NCI-H82 treated with DMSO at 0.1 percent for 48 hours (cell line): ENCODE results near the gene TDP1.
"Not testable (repeated sequence)": the region's sequence is repeated elsewhere in the genome, so short reads cannot be mapped to it uniquely, and the experiment has no call there.

Experiments used
- DNase-seq: peaks from one replicate; lab custom pipeline; 2025; ENCODE audit not compliant: unreplicated experiment; lab: John Stamatoyannopoulos, UW

TDP1 gene

DNA sequence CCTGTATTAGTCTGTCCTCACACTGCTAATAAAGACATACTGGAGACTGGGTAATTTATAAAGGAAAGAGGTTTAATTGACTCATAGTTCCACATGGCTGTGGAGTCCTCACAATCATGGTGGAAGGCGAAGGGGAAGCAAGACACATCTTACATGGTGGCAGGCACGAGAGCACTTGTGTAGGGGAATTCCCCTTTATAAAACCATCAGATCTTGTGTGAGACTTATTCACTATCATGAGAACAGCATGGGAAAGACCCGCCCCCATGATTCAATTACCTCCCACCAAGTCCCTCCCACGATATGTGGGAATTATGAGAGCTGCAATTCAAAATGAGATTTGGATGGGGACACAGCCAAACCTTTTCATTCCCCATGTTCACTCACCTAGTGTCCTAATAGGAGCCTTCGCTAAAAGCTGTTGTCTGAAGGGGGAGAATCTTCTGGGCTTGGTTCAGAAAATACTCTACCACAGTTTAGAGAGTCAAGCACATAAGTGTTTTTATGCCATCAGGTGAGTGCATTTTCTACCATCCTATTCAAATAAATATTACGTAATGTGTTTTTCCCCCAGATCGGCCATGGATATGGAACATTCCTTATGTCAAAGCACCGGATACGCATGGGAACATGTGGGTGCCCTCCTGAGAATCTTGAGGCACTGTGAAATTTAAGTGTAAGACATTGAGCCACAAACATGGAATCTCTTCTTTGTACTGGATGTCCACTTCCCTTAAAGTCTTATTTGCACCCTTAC lies 86.9 kb downstream of the TDP1 start:
- DNase-seq, result no peak

DNA sequence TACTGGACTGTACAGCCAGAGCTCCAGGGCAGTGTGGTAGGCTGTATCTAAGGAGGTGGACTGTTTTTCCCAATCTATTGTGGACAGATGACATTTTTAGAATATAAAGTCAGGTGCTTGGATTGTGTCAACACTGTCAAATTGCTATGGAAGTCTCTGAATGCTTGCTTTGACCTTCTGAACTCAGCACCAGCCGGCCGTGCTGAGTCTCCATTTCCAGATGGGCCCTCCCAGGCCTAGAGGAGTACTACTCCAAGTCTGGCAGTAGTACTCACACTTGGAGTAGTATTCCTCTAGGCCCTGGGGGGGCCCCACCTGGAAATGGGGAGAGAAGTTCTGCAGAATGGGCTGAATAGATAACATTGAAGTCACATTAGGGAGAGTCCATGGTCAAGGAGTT lies 89.9 kb downstream of the TDP1 start:
- no peak for DNase-seq

- peak; percentile 86 for DNase-seq
Observed at GRCh38 chr14:90049390-90049789, 93.7 kb downstream of the TDP1 start.

DNA sequence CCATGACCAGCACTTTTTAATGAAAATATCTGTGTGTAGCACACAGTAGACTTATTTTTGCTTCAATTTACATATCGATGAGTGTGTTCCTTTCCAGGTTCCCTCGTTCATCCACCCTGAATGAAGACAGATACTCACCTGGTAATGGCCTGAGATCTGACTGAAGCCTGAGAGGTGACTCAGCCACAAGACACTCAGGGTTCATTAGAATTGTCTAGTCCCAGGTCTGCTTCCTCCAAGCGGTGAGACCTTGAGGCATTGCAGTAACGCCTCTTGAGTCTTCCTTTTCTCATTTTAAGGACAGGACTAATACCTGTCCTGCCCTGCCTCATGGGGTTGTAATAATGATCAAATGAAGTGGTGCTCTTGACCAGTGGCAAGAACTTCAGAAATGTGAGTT lies 94.5 kb downstream of the TDP1 start:
- no peak for DNase-seq

DNA sequence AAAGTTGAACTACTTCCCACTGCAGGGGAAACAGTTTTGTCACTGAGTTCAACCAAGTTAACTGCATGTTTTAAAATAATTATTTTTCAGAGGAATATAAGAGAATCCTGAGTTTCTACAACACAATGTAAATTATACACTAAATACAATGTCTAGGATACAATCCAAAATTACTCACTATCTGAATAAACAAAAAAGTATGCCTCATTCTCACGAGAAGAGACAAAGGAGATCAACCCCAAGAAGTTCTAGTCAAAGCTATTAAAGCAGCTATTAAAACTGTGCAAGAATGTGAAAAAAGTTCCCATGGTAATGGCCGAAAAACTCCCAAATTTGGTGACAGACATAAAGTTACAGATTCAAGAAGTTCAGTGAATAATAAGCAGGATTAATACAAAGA lies 97.3 kb downstream of the TDP1 start:
- no peak for DNase-seq

- no peak for DNase-seq
Observed at GRCh38 chr14:90054803-90055202, 99.1 kb downstream of the TDP1 start.

GRCh38 chr14:90056826-90057225 lies 101.1 kb downstream of the TDP1 start:
- no peak for DNase-seq

DNA sequence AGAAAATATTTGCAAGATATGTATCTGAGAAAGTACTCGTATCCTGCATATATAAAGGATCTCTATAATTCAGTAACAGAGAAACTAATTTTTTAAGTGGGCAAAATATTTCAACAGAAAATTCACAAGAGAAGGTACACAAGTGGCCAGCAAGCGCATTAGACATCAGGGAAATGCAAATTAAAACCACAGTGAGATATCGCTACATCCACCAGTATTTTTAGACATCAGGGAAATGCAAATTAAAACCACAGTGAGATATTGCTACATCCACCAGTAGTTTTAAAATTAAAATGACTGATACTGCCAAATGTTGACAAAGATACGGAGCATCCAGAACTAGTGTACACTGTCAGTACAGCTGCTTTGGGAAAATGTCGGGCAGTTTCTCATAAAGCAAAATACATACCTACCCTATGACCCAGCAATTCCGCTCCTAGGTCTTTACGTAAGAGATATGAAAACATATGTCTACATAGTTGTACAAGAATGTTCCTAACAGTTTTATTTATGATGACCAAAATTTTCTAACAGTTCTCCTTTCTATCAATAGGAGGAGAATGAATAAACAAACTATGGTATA lies 103.2 kb downstream of the TDP1 start:
- no peak for DNase-seq

DNA sequence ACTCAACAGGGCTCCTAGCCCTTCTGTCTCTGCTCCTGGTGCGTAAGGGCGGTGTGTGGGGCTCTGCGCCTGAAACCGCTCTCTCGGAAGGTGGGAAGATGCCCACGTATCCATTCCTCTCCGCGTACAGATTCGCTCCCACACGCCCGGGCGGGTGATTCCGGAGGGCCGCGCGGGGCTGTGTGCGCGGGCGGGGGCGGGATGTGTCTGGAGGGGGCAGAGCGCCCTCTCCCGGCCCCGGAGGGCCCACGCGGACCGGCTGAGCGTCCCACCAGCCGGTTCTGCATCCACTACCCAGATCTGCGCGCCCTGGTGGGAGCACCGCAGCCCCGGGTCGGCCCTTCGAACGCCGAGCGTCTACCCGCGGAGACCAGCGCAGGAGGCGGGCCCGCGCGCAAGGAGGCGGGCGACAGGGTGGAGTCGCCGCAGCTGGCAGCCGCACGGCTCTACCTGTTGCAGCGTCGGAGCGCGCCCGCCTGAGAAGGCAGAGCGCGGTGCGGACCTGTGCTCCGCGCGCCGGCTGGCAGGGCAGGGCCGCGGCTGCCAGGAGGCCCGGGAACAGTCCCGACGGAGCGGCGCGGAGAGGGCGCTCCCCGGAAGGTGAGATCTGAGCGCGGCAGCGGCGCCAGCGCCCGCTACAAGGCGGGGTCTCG lies 104.7 kb downstream of the TDP1 start:
- DNase-seq, result no peak

GRCh38 chr14:90060965-90061684 lies 105.4 kb downstream of the TDP1 start:
- no peak for DNase-seq

GRCh38 chr14:90061685-90062126 lies 106.0 kb downstream of the TDP1 start, which contains the start of gene KCNK13:
Gene KCNK13 (plus strand): TSS chr14:90061994. CDS start chr14:90062206, 212 bp downstream.
- DNase-seq, result no peak

DNA sequence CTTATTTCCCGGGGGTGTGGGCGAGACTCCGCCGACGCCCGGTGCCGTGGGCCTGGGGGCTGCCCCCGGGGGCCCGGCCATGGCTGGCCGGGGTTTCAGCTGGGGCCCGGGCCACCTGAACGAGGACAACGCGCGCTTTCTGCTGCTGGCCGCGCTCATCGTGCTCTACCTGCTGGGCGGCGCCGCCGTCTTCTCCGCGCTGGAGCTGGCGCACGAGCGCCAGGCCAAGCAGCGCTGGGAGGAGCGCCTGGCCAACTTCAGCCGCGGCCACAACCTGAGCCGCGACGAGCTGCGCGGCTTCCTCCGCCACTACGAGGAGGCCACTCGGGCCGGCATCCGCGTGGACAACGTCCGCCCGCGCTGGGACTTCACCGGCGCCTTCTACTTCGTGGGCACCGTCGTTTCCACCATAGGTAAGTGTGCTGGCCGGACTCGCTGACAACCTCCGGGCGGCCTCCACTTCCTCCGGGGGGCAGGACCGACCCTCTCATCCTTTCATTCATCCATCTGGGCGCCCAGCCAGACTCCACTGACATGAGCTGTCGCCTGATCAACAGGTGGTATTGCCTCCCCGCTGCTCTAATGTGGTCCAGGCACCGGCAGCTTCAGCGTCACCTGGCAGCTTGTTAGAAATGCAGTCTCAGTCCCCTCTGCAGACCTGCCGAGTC lies 106.5 kb downstream of the TDP1 start:
- DNase-seq, result no peak

- no peak for DNase-seq
Observed at GRCh38 chr14:90062822-90063539, 107.3 kb downstream of the TDP1 start.

- no peak for DNase-seq
Observed at GRCh38 chr14:90072350-90072749, 116.6 kb downstream of the TDP1 start.

GRCh38 chr14:90079576-90079975 lies 123.8 kb downstream of the TDP1 start:
- no peak for DNase-seq

DNA sequence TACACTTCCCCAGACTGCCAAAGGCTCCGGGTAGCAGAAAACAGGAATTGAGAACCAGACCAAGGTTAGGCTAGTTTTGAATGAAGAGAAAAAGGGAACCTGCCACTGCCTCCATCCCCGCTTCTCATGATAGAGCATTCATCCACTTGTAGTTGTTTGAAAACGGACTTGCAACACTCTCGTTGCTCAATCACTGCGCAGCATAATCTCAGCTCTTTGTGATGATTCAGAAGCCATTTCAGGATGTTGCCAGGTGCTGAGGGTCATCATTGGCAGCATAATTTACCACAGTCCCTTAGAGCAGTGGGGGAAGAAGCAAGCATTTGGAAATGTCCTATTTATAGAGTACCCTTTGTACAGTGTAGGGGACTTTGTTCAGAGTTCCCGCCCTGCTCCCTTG lies 131.7 kb downstream of the TDP1 start:
- DNase-seq, result no peak

- DNase-seq, result no peak
Observed at GRCh38 chr14:90088176-90088575, 132.4 kb downstream of the TDP1 start.

DNA sequence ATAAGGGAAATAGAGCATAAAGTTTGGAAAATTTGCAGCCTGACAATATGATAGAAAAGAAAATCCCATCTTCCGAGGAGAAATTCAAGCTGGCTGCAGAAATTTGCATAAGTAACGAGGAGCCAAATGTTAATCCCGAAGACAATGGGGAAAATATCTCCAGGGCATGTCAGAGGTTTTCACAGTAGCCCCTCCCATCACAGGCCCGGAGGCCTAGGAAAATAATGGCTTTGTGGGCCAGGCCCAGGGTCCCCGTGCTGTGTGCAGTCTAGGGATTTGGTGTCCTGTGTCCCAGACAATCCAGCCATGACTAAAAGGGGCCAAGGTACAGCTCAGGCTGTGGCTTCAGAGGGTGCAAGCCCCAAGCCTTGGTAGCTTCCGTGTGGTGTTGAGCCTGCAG lies 133.8 kb downstream of the TDP1 start:
- DNase-seq, result not testable (repeated sequence)

DNA sequence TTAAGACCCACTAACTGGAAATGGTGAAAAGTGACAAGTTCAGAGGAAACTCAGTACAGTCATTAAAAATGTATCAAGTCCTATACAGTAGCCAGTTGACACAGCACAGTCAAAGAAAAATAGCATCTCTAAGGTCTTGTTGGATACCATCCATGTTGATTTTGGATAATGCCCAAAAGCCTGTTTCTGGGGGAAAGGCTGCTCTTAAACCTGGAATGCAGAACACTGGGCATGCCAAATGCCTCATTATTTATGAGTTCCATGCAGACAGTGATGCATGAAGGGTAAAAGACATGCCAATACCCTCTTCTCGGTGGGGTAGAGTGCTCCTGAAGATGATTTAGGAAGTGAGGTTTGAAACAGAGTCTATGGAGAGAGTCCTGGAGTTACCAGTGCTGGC lies 135.7 kb downstream of the TDP1 start:
- DNase-seq, result no peak

DNA sequence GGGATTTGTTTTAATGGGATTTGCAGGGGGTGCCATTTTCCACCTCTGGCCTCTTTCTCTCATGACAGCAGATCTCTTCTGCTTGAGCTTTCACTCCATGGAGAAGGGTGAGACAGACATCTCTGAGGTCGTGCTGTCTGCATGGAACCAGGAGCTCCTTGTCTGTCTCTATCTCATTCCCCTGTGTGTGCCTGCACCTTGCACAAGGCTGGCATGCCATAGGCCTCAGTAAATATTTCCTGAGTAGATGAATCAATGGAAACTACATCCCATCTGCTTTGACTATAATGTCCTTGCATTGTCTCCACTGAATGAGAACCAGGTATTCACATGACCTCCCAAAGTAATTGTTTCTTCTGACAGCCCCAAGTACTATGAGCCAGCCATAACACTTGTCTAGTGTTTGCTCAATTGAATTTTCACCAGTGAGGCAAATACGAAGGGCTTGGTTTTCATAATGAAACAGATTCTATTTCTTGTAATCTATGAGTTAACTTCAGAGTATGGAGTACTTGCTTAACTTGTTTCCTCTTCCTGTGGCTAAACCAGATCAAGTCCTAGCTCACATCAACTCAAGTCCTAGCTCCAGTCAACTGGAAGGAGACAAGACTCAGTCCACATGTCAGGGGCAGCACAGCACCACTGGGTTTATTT lies 138.3 kb downstream of the TDP1 start:
- DNase-seq, result no peak
